ENCODE data around the gene DPF3.

DPF3 gene

DNA sequence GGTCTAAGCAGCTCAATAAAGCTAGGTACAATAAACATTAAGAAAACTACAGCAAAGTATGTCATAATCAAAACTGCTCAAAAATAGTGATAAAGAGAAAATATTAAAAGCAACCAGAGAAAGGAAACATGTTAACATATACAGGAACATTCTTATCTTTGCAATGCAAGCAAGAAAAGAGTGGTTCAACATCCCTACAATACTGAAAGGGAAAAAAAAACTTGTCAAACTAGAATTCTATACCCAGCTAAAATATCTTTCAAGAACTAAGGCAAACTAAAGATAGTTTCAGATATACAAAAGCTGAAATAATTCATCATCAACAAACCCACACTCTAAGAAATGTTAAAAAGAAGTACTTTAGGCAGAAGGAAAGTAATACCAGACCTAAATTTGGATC is 134.2 kb downstream of the DPF3 start:
- no peak overlapping the region for H3K27ac ChIP-seq (ENCODE audit: insufficient read depth, low read depth, low read length, poor library complexity, severe bottlenecking)
- no peaks in the 10 kb centered on the region for H3K27me3 ChIP-seq (ENCODE audit: control insufficient read depth, insufficient read depth, low read length, poor library complexity, severe bottlenecking)
- H3K9me3 ChIP-seq (ENCODE audit: control insufficient read depth, low read length) = peaks cover 3% of the 10 kb centered on the region
- no peak overlapping the region for H3K4me3 ChIP-seq (ENCODE audit: insufficient read depth, low read depth, low read length)
- no peaks in the 10 kb centered on the region for H3K4me1 ChIP-seq (ENCODE audit: control insufficient read depth, insufficient read depth, low read length)
- H3K36me3 ChIP-seq (ENCODE audit: control insufficient read depth, insufficient read depth, low read length) = no peaks in the 10 kb centered on the region

- no peaks in the 10 kb centered on the region for H3K27me3 ChIP-seq (ENCODE audit: control insufficient read depth, insufficient read depth, low read length, poor library complexity, severe bottlenecking)
- no peaks in the 10 kb centered on the region for H3K36me3 ChIP-seq (ENCODE audit: control insufficient read depth, insufficient read depth, low read length)
- peaks cover 3% of the 10 kb centered on the region for H3K9me3 ChIP-seq (ENCODE audit: control insufficient read depth, low read length)
- no peak overlapping the region for H3K27ac ChIP-seq (ENCODE audit: insufficient read depth, low read depth, low read length, poor library complexity, severe bottlenecking)
- no peaks in the 10 kb centered on the region for H3K4me1 ChIP-seq (ENCODE audit: control insufficient read depth, insufficient read depth, low read length)
- H3K4me3 ChIP-seq (ENCODE audit: insufficient read depth, low read depth, low read length) = no peak overlapping the region
Measured at GRCh38 chr14:72758993-72759392, 134.9 kb downstream of the DPF3 start.

DNA sequence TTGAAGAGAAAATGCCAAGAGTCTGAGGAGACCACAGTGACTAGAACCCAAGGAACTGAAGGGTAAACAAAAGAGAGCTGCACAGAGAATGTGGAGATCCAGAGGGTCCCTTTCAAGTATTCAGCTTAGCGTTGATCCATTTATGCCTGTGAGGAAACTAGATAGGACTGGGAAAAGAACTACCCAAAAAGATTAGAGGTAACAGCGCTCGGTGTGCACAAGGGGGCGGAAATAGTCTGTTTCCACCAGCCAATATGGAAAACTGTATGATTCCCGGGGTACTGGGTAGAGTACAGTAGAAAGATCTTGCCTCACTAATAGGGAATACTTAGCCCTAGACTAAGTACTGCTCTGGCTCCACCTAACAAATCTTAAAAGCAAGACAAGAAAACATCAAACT is 135.5 kb downstream of the DPF3 start:
- Histone ChIP-seq H3K4me1 (ENCODE audit: control insufficient read depth, insufficient read depth, low read length) (no peaks in the 10 kb centered on the region), H3K36me3 (ENCODE audit: control insufficient read depth, insufficient read depth, low read length) (no peaks in the 10 kb centered on the region), H3K9me3 (ENCODE audit: control insufficient read depth, low read length) (peaks cover 3% of the 10 kb centered on the region), H3K27ac (ENCODE audit: insufficient read depth, low read depth, low read length, poor library complexity, severe bottlenecking) (no peak overlapping the region), H3K27me3 (ENCODE audit: control insufficient read depth, insufficient read depth, low read length, poor library complexity, severe bottlenecking) (no peaks in the 10 kb centered on the region), H3K4me3 (ENCODE audit: insufficient read depth, low read depth, low read length) (no peak overlapping the region)
- WGBS, 2 experiments = 89 to 93% methylated on average over 5 of the region's 5 CpGs

DNA sequence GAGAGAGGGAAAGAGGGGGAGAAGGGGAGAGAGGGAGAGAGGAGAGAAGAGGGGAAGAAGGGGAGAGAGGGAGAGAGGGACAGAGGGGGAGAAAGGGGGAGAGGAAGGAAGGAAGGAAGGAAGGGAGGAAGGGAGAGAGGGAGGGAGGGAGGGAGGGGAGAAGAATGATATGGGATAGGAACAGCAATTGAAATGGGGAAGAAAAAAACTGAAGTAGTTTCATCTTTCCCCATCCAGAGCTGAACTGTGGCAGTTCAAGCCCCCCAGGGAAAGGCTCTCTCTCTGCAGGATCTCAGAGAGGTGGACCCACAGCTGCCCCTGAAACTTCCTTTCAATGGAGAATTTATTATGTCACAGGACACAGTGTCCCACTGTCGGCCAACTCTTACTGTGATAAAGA is 136.9 kb downstream of the DPF3 start:
- no peaks in the 10 kb centered on the region for H3K27me3 ChIP-seq (ENCODE audit: control insufficient read depth, insufficient read depth, low read length, poor library complexity, severe bottlenecking)
- no peaks in the 10 kb centered on the region for H3K4me1 ChIP-seq (ENCODE audit: control insufficient read depth, insufficient read depth, low read length)
- H3K36me3 ChIP-seq (ENCODE audit: control insufficient read depth, insufficient read depth, low read length) = no peaks in the 10 kb centered on the region
- H3K4me3 ChIP-seq (ENCODE audit: insufficient read depth, low read depth, low read length) = no peak overlapping the region
- H3K9me3 ChIP-seq (ENCODE audit: control insufficient read depth, low read length) = peaks cover 3% of the 10 kb centered on the region
- H3K27ac ChIP-seq (ENCODE audit: insufficient read depth, low read depth, low read length, poor library complexity, severe bottlenecking) = no peak overlapping the region
- WGBS, 2 experiments = 86% methylated on average over 1 of the region's 1 CpG

DNA sequence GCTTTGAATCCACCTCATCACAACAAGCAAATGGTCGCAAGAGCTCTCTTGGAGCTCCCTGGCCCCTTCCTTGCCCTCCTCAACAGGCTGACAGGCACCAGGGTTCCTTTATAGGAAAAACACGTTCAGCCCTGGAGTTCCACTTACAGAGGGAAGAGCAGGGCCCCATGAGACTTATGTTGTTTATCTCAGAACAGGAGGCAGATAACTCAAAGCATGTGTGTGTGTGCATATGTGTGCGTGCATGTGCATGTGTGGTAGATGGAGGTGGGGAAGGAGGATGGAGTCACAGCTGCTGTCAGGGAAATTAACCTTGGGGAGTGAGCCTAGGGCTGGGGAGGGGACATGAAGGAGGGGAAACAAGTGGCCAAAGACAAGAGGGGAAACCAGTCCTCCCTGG is 138.1 kb downstream of the DPF3 start:
- Histone ChIP-seq H3K27ac (ENCODE audit: insufficient read depth, low read depth, low read length, poor library complexity, severe bottlenecking) (no peak overlapping the region), H3K9me3 (ENCODE audit: control insufficient read depth, low read length) (peaks cover 3% of the 10 kb centered on the region), H3K36me3 (ENCODE audit: control insufficient read depth, insufficient read depth, low read length) (no peaks in the 10 kb centered on the region), H3K27me3 (ENCODE audit: control insufficient read depth, insufficient read depth, low read length, poor library complexity, severe bottlenecking) (no peaks in the 10 kb centered on the region), H3K4me3 (ENCODE audit: insufficient read depth, low read depth, low read length) (no peak overlapping the region), H3K4me1 (ENCODE audit: control insufficient read depth, insufficient read depth, low read length) (no peaks in the 10 kb centered on the region)
- 92 to 94% methylated on average over 3 of the region's 3 CpGs for WGBS, 2 experiments

DNA sequence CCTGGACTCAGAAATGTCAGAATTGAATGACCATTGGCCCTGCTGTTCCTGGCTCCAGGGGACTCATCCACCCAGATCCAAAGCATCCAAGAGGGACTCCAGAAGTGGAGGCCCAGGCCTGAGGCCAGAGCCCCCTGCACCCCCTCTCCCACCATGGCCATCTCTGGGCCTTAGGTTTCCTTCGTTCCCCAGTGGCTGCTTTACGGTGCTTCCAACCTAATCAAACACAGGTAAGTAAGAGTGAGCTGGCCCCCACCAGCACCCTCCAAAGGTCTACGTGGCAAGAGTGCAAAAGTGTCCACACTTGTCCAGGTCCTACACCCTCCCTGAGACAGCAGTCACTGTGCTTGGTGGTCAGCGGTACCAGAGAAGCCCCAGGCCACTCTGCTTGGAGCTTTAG is 139.0 kb downstream of the DPF3 start:
- 90 to 95% methylated on average over 4 of the region's 4 CpGs for WGBS, 2 experiments
- Histone ChIP-seq H3K36me3 (ENCODE audit: control insufficient read depth, insufficient read depth, low read length) (no peaks in the 10 kb centered on the region), H3K4me1 (ENCODE audit: control insufficient read depth, insufficient read depth, low read length) (no peaks in the 10 kb centered on the region), H3K27ac (ENCODE audit: insufficient read depth, low read depth, low read length, poor library complexity, severe bottlenecking) (no peak overlapping the region), H3K9me3 (ENCODE audit: control insufficient read depth, low read length) (peaks cover 3% of the 10 kb centered on the region), H3K27me3 (ENCODE audit: control insufficient read depth, insufficient read depth, low read length, poor library complexity, severe bottlenecking) (no peaks in the 10 kb centered on the region), H3K4me3 (ENCODE audit: insufficient read depth, low read depth, low read length) (no peak overlapping the region)

- Histone ChIP-seq H3K9me3 (ENCODE audit: control insufficient read depth, low read length) (no peaks in the 10 kb centered on the region), H3K36me3 (ENCODE audit: control insufficient read depth, insufficient read depth, low read length) (no peaks in the 10 kb centered on the region), H3K4me3 (ENCODE audit: insufficient read depth, low read depth, low read length) (no peak overlapping the region), H3K27ac (ENCODE audit: insufficient read depth, low read depth, low read length, poor library complexity, severe bottlenecking) (no peak overlapping the region), H3K4me1 (ENCODE audit: control insufficient read depth, insufficient read depth, low read length) (no peaks in the 10 kb centered on the region), H3K27me3 (ENCODE audit: control insufficient read depth, insufficient read depth, low read length, poor library complexity, severe bottlenecking) (no peaks in the 10 kb centered on the region)
- WGBS, 2 experiments = 95% methylated on average over 6 of the region's 6 CpGs
Measured at GRCh38 chr14:72753879-72754400, 140.0 kb downstream of the DPF3 start.

DNA sequence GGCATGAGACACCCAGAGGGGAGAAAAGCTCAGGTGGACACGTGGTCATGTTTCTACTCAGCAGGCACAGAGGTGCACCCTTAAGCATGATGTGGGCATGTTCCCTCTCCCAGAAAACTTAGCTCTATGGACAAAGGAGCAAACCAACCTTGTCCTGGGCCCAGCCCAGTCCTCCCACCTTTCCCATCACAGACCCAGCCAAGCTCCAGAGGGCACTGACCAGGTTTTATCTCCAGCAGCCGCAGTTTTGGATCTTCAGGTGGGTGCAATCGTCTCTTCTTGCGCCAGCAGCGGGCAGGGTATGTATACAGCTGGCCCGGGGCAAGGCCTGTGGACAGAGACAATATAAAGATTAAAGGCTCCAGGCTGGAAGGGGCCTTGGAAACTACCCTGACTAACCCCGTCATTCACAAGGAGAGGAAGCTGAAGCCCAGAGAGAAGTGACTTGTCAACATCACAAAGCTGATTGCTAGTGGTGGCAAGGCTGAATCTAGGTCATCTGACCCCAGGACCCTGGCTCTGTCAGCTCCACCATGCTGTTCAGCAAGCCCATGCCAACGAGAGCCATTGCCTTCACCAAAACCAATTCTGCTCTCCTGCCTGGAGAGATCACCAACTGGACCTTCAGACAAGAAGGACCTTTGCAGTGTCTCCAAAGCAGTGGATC is 140.7 kb downstream of the DPF3 start:
- no peaks in the 10 kb centered on the region for H3K9me3 ChIP-seq (ENCODE audit: control insufficient read depth, low read length)
- no peaks in the 10 kb centered on the region for H3K4me1 ChIP-seq (ENCODE audit: control insufficient read depth, insufficient read depth, low read length)
- no peak overlapping the region for H3K4me3 ChIP-seq (ENCODE audit: insufficient read depth, low read depth, low read length)
- WGBS, 2 experiments = 82% methylated on average over 8 of the region's 8 CpGs
- no peaks in the 10 kb centered on the region for H3K27me3 ChIP-seq (ENCODE audit: control insufficient read depth, insufficient read depth, low read length, poor library complexity, severe bottlenecking)
- no peaks in the 10 kb centered on the region for H3K36me3 ChIP-seq (ENCODE audit: control insufficient read depth, insufficient read depth, low read length)
- H3K27ac ChIP-seq (ENCODE audit: insufficient read depth, low read depth, low read length, poor library complexity, severe bottlenecking) = no peak overlapping the region

DNA sequence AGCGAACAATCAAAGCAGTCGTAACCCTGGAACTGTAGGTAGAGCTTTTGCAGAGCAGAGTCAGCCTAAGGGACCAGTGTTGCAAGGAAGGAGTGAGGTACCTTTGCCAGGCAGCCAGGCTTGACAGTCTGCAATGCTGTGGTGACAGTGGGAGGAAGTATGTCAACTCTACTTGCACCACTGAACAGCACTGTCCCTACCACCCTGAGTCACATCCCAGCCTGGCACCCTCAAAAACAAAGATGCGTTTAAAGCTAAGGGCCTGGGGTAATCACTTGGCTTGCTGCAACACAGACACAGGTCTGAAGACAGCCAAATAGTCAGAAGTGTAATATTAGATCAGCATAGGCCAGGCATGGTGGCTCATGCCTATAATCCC is 141.9 kb downstream of the DPF3 start:
- no peak overlapping the region for H3K4me3 ChIP-seq (ENCODE audit: insufficient read depth, low read depth, low read length)
- no peaks in the 10 kb centered on the region for H3K9me3 ChIP-seq (ENCODE audit: control insufficient read depth, low read length)
- no peaks in the 10 kb centered on the region for H3K36me3 ChIP-seq (ENCODE audit: control insufficient read depth, insufficient read depth, low read length)
- H3K27ac ChIP-seq (ENCODE audit: insufficient read depth, low read depth, low read length, poor library complexity, severe bottlenecking) = no peak overlapping the region
- H3K4me1 ChIP-seq (ENCODE audit: control insufficient read depth, insufficient read depth, low read length) = no peaks in the 10 kb centered on the region
- 93 to 95% methylated on average over 3 of the region's 3 CpGs for WGBS, 2 experiments
- no peaks in the 10 kb centered on the region for H3K27me3 ChIP-seq (ENCODE audit: control insufficient read depth, insufficient read depth, low read length, poor library complexity, severe bottlenecking)

DNA sequence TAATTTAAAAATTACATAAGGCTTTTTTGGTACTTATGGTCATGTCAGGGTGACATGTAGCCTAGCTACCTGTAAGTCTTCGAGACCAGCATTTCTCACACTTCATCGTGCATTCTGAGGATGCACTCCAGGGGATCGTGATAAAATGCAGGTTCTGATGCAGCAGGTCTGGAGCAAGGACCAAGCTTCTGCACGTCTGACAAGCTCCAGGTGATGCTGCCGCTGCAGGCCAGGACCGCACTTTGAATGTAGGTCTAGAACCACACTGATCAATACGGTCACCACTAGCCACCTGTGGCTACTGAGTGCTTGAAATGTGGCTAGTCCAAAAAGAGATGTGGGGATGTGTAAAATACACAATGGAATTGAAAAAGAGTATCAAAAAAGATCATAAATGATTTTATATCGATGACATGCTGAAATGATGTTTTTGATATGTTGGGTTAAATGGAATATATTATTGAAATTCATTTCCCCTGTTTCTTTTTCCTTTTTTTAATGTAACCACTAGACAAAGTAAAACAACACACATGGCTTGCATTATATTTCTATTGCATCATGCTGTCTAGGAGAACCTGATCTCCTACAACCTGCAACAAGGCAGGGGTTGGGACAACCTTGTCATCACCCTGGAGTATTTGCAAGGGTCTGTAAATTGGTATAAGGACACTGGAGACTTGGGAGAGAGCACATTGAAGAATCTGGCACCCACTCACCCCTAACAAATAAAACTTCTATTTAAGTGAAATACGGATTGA is 142.4 kb downstream of the DPF3 start:
- Histone ChIP-seq H3K9me3 (ENCODE audit: control insufficient read depth, low read length) (no peaks in the 10 kb centered on the region), H3K4me3 (ENCODE audit: insufficient read depth, low read depth, low read length) (no peak overlapping the region), H3K27me3 (ENCODE audit: control insufficient read depth, insufficient read depth, low read length, poor library complexity, severe bottlenecking) (no peaks in the 10 kb centered on the region), H3K27ac (ENCODE audit: insufficient read depth, low read depth, low read length, poor library complexity, severe bottlenecking) (no peak overlapping the region), H3K4me1 (ENCODE audit: control insufficient read depth, insufficient read depth, low read length) (no peaks in the 10 kb centered on the region), H3K36me3 (ENCODE audit: control insufficient read depth, insufficient read depth, low read length) (no peaks in the 10 kb centered on the region)
- 94 to 96% methylated on average over 9 of the region's 9 CpGs for WGBS, 2 experiments

All from ectodermal cell (in vitro differentiated cells).